GM12875 (cell line): ENCODE data around the gene RTL10.

Experiments
- H3K4me3 ChIP-seq: one replicate; pipeline ENCODE4 v1.5.1; 2011; ENCODE audit warnings: low read depth, low read length, control low read depth
- TF ChIP-seq, protein P1 (sequence below): IDR thresholded peaks from 2 replicates; pipeline ENCODE4 v1.5.1; 2011; ENCODE audit warnings: low read depth, mild to moderate bottlenecking, control low read depth, inconsistent platforms, low read length, moderate library complexity, borderline replicate concordance; ENCODE audit not compliant: insufficient read depth

RTL10 gene, protein sequence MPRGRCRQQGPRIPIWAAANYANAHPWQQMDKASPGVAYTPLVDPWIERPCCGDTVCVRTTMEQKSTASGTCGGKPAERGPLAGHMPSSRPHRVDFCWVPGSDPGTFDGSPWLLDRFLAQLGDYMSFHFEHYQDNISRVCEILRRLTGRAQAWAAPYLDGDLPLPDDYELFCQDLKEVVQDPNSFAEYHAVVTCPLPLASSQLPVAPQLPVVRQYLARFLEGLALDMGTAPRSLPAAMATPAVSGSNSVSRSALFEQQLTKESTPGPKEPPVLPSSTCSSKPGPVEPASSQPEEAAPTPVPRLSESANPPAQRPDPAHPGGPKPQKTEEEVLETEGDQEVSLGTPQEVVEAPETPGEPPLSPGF

GRCh38 chr22:19854778-19855503, at the start of gene RTL10, which contains the start of gene GNB1L:
TSS of gene RTL10 (minus strand) at chr22:19854874. CDS start at chr22:19852261, 2,613 bp downstream.
TSS of gene GNB1L (minus strand) at chr22:19854874. CDS start at chr22:19821355, 33,519 bp downstream.
- H3K4me3 ChIP-seq, result peak within 1 kb of the TSS; percentile 95
- TF ChIP-seq, protein P1, sequence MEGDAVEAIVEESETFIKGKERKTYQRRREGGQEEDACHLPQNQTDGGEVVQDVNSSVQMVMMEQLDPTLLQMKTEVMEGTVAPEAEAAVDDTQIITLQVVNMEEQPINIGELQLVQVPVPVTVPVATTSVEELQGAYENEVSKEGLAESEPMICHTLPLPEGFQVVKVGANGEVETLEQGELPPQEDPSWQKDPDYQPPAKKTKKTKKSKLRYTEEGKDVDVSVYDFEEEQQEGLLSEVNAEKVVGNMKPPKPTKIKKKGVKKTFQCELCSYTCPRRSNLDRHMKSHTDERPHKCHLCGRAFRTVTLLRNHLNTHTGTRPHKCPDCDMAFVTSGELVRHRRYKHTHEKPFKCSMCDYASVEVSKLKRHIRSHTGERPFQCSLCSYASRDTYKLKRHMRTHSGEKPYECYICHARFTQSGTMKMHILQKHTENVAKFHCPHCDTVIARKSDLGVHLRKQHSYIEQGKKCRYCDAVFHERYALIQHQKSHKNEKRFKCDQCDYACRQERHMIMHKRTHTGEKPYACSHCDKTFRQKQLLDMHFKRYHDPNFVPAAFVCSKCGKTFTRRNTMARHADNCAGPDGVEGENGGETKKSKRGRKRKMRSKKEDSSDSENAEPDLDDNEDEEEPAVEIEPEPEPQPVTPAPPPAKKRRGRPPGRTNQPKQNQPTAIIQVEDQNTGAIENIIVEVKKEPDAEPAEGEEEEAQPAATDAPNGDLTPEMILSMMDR, result peak; percentile 13; the same call in 1 of the 2 replicates

DNA sequence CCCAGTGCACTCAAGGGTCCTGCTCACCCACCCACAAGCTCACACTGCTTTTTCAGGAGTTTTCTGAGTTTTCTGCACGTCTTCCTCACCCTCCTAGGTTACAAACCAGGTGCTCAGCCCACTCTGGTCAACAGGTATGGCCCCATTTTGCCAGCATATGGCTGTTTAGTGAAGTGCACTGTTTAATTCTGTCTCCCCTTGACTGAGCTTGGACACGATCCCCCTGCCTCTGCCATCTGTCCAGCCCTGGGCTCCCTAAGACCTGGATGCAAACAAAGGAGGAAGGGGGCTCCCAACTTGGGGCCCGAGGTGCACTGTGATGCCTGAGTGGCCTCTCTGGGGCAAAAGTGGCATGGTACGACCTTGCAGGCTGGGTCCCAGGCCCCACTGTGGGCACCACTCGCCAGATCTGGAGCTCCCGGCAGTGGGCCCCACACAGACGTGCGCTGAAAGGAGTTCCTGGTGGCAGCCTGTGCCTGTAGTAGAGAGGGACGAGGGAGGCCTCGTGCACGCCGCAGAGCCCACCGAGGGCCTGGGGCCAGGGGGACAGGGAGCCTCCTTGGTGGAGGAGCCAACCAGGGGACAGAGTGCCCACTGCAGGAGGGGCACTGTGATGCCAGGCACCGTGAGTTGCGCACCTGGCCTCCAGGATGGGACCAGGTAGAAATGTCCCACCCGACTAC, 49.6 kb upstream of the RTL10 start:
- H3K4me3 ChIP-seq, result no peak overlapping the region
- TF ChIP-seq, protein P1, result no peak

- TF ChIP-seq, protein P1, result no peak
- H3K4me3 ChIP-seq, result no peak overlapping the region
Measured at GRCh38 chr22:19903513-19903912, 48.8 kb upstream of the RTL10 start.

- H3K4me3 ChIP-seq, result no peak overlapping the region
- TF ChIP-seq, protein P1, result no peak
Measured at GRCh38 chr22:19903031-19903430, 48.4 kb upstream of the RTL10 start.

DNA sequence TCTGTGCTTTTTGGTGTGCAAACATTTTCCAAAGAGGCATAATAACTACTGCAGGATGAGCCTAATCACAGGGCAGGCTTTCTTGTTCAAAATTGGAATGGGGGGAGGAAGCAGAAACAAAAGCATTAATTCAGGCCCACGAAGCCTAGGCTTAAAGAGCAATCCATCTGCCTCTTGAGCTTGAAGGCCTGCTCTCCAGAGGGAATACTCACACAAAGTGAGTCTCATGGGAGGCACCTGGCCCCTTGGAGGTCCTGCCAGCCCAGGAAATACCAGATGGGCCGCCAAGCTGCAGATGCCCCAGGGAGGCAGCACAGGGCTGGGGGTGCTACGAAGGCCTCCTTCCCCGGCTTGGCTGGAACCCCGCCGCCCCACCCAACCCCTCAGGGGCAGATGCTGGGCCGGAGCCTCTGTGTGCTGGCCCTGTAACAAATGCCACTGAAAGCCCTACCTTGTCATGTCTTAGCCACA, 47.6 kb upstream of the RTL10 start:
- TF ChIP-seq, protein P1, result no peak
- no peak overlapping the region for H3K4me3 ChIP-seq

GRCh38 chr22:19901577-19902244, 47.0 kb upstream of the RTL10 start:
- no peak overlapping the region for H3K4me3 ChIP-seq
- TF ChIP-seq, protein P1, result no peak
